Mesendoderm (in vitro differentiated cells): ENCODE measurements around the gene SPDYE2B.
"Not testable (repeated sequence)": the region's sequence is repeated elsewhere in the genome, so short reads cannot be mapped to it uniquely, and the experiment has no call there.

Experiments
- DNase-seq: peaks from one replicate; pipeline ENCODE4 v3.0.0; 2013
- H2AK5ac ChIP-seq: 2 replicates; pipeline ENCODE4 v1.6.1; 2013; ENCODE audit warnings: low read length, inconsistent platforms
- H2BK120ac ChIP-seq: 2 replicates; pipeline ENCODE4 v1.6.1; 2013; ENCODE audit warnings: low read depth, mild to moderate bottlenecking, low read length, moderate library complexity, mixed read lengths
- H2BK15ac ChIP-seq: replicated peaks from 2 replicates; pipeline ENCODE4 v1.6.1; 2013; ENCODE audit warnings: low read depth, mild to moderate bottlenecking, moderate library complexity
- H2BK5ac ChIP-seq: 2 replicates; pipeline ENCODE4 v1.6.1; 2013; ENCODE audit warnings: low read length, inconsistent platforms
- H3K18ac ChIP-seq: 2 replicates; pipeline ENCODE4 v1.6.1; 2013; ENCODE audit warnings: mild to moderate bottlenecking, low read length, mixed read lengths
- H3K23ac ChIP-seq: one replicate; pipeline ENCODE4 v1.6.1; 2013; ENCODE audit warnings: low read length
- H3K27ac ChIP-seq: 2 replicates; pipeline ENCODE4 v1.5.1; 2013; ENCODE audit warnings: low read depth, mild to moderate bottlenecking, inconsistent platforms, low read length, moderate library complexity
- H3K27me3 ChIP-seq: 2 replicates; pipeline ENCODE4 v1.6.1; 2013; ENCODE audit warnings: low read length, control low read depth, mild to moderate bottlenecking, inconsistent platforms; ENCODE audit not compliant: insufficient read depth, poor library complexity
- H3K36me3 ChIP-seq: 2 replicates; pipeline ENCODE4 v1.6.1; 2013; ENCODE audit warnings: low read length, inconsistent platforms; ENCODE audit not compliant: control insufficient read depth, insufficient read depth
- H3K4ac ChIP-seq: one replicate; pipeline ENCODE4 v1.6.1; 2013; ENCODE audit warnings: low read depth, mild to moderate bottlenecking, low read length, moderate library complexity
- H3K4me1 ChIP-seq: 2 replicates; pipeline ENCODE4 v1.6.1; 2013; ENCODE audit warnings: low read depth, low read length, inconsistent platforms; ENCODE audit not compliant: control insufficient read depth
- H3K4me2 ChIP-seq: 2 replicates; pipeline ENCODE4 v1.6.1; 2013; ENCODE audit warnings: low read length
- H3K4me3 ChIP-seq: 2 replicates; pipeline ENCODE4 v1.5.1; 2013; ENCODE audit warnings: mild to moderate bottlenecking, low read length
- H3K56ac ChIP-seq: one replicate; pipeline ENCODE4 v1.6.1; 2013; ENCODE audit warnings: low read length
- H3K79me1 ChIP-seq: 2 replicates; pipeline ENCODE4 v1.6.1; 2013; ENCODE audit warnings: low read length, inconsistent platforms
- H3K79me2 ChIP-seq: 2 replicates; pipeline ENCODE4 v1.6.1; 2013; ENCODE audit warnings: mild to moderate bottlenecking, low read length; ENCODE audit not compliant: control insufficient read depth, insufficient read depth
- H3K9ac ChIP-seq: 2 replicates; pipeline ENCODE4 v1.6.1; 2013; ENCODE audit warnings: low read length, inconsistent platforms
- H4K5ac ChIP-seq: one replicate; pipeline ENCODE4 v1.6.1; 2013; ENCODE audit warnings: low read length
- H4K8ac ChIP-seq: one replicate; pipeline ENCODE4 v1.6.1; 2013; ENCODE audit warnings: low read depth, mild to moderate bottlenecking, control low read depth, low read length, moderate library complexity
- WGBS: extraction: QIAGEN DNeasy Blood & Tissue Kit; methylation state at CpG from one replicate; pipeline ENCODE4 v1.1.7; 2013; ENCODE audit warnings: low lambda C conversion rate, missing lambda C conversion rate; ENCODE audit not compliant: insufficient coverage; ENCODE audit errors: extremely low coverage; 5-methylcytosine and 5-hydroxymethylcytosine counted together

SPDYE2B gene

DNA sequence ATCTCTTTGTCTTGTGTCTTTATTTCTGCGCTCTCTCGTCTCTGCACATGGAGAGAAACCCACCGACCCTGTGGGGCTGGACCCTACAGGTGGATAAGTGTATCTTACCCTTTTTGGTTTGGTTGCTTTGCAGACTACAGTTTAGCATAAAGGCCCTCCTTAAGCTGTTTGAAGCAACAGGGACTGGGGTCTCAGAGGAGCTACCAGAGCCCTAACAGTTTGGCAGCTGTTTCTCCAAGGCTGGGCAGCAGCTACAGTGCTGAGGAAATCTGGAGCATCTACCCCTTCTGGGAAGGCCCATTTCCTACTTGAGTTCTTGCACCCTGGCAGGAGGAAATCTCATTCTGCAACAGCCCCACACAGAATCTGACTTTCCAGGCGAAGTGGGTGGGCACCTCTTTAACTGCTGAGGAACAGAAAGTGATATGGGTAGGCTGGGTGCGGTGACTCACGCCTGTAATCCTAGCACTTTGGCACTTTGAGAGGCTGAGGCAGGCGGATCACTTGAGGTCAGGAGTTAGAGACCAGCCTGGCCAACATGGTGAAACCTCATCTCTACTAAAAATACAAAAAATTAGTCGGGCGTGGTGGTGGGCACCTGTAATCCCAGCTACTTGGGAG is 23.4 kb downstream of the SPDYE2B start:
- H2BK5ac ChIP-seq, H4K5ac ChIP-seq, H3K79me2 ChIP-seq, H3K4me2 ChIP-seq, H3K9ac ChIP-seq, H3K18ac ChIP-seq, H3K27me3 ChIP-seq, H3K36me3 ChIP-seq, H3K56ac ChIP-seq, H4K8ac ChIP-seq, DNase-seq, H3K23ac ChIP-seq, H2AK5ac ChIP-seq, H3K4ac ChIP-seq, H3K27ac ChIP-seq, H3K4me1 ChIP-seq, H2BK15ac ChIP-seq, H3K79me1 ChIP-seq, H2BK120ac ChIP-seq, H3K4me3 ChIP-seq: not testable (repeated sequence)
- WGBS = no CpG with 5 or more reads among the region's 9 CpGs

- not testable (repeated sequence) for H4K8ac ChIP-seq, H2BK15ac ChIP-seq, H2BK5ac ChIP-seq, H3K36me3 ChIP-seq, H3K27me3 ChIP-seq, H3K4me3 ChIP-seq, H3K4me2 ChIP-seq, H3K23ac ChIP-seq, H3K4me1 ChIP-seq, H3K4ac ChIP-seq, H2AK5ac ChIP-seq, H3K56ac ChIP-seq, DNase-seq, H3K79me1 ChIP-seq, H4K5ac ChIP-seq, H3K18ac ChIP-seq, H3K9ac ChIP-seq, H2BK120ac ChIP-seq, H3K27ac ChIP-seq, H3K79me2 ChIP-seq
- no CpG with 5 or more reads among the region's 2 CpGs for WGBS
Observed at GRCh38 chr7:102675545-102675944, 25.4 kb downstream of the SPDYE2B start.

DNA sequence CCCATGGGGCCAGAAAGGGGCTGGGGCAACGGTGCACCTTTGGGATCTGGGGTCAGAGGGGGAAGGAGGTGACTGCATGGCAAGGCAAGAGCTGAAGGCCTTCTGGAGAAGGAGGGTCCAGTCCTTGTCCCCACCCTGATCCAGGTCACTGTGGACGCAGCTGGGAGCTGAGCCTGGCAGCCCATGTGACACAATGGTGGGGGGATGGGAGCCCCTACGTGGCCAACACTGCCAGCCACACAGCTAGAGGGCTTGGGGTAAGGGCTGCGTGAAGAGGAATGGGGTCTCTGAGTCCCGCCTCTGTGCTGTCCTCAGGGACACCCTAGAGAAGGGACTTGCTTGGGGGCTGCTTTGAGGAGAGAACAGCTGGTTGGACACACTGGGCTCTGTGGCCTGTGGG is 30.7 kb downstream of the SPDYE2B start:
- WGBS = no CpG with 5 or more reads among the region's 5 CpGs
- not testable (repeated sequence) for H2BK15ac ChIP-seq, H3K27me3 ChIP-seq, H3K56ac ChIP-seq, H3K4me2 ChIP-seq, H3K4me3 ChIP-seq, H4K8ac ChIP-seq, H3K4me1 ChIP-seq, H2BK120ac ChIP-seq, H4K5ac ChIP-seq, H3K18ac ChIP-seq, H3K36me3 ChIP-seq, H2BK5ac ChIP-seq, DNase-seq, H3K23ac ChIP-seq, H3K79me2 ChIP-seq, H2AK5ac ChIP-seq, H3K27ac ChIP-seq, H3K79me1 ChIP-seq, H3K4ac ChIP-seq, H3K9ac ChIP-seq

- H3K23ac ChIP-seq, H2BK120ac ChIP-seq, H4K5ac ChIP-seq, H3K4me1 ChIP-seq, H3K4me2 ChIP-seq, DNase-seq, H3K56ac ChIP-seq, H3K18ac ChIP-seq, H3K27ac ChIP-seq, H3K4me3 ChIP-seq, H2AK5ac ChIP-seq, H3K4ac ChIP-seq, H3K36me3 ChIP-seq, H2BK5ac ChIP-seq, H4K8ac ChIP-seq, H3K9ac ChIP-seq, H3K27me3 ChIP-seq, H3K79me1 ChIP-seq, H2BK15ac ChIP-seq, H3K79me2 ChIP-seq: not testable (repeated sequence)
- no CpG with 5 or more reads among the region's 5 CpGs for WGBS
Observed at GRCh38 chr7:102682560-102682959, 32.4 kb downstream of the SPDYE2B start.

DNA sequence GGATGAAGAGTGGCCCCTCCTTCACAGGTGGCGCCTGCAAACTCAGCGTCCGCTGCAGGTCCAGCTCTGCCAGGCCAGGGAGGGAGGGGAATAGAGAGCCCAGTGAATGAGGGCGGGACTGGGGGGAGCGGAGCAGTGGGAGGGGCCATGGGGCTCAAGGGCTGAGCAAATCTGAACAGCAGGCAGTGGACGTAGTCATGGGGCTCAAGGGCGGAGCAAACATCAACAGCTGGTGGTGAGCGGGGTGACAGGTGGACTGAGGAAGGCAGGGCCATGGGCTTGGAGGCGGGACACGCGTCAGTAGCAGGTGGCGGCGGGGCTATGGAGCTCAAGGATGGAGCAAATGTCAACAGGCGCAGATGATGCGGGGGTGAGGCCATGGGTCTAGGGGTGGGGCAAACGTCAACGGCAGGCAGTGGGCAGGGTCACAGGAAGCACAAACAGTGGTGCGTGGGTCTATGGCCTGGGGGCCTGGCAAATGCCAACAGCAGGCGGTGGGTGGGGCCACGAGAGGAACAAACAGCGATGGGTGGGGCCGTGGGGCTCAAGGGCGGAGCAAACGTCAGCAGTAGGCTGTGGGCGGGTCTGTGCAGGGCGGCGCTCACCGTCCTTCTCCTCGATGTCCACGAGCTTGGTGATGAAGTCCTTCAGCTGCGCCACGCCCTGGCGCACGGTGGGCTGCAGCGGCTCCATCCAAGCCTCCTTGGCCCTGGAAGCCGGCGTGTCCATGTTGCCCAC is 38.3 kb downstream of the SPDYE2B start:
- H2BK120ac ChIP-seq, H3K36me3 ChIP-seq, H3K79me1 ChIP-seq, DNase-seq, H4K8ac ChIP-seq, H3K27me3 ChIP-seq, H3K4me3 ChIP-seq, H2AK5ac ChIP-seq, H3K56ac ChIP-seq, H4K5ac ChIP-seq, H3K9ac ChIP-seq, H3K4ac ChIP-seq, H3K79me2 ChIP-seq, H2BK5ac ChIP-seq, H3K4me1 ChIP-seq, H2BK15ac ChIP-seq, H3K23ac ChIP-seq, H3K4me2 ChIP-seq, H3K18ac ChIP-seq, H3K27ac ChIP-seq: not testable (repeated sequence)
- WGBS = no CpG with 5 or more reads among the region's 37 CpGs
